AG04450 (cell line): Measurements from ENCODE around the gene ZNF800. TPM values are rescaled to one million over a fixed set of nuclear protein-coding genes. Genes with fewer than 3 reads are reported as not detected.

Source experiments
- CTCF ChIA-PET: fragments of 300-600, 350-600 bp; formaldehyde crosslinking; extraction: SDS; loops from one replicate; lab custom pipeline; 2022; ENCODE audit warnings: antibody characterized with exemption, inconsistent platforms; lab: Charles Lee
- POLR2A ChIA-PET: fragments of 350-600 bp; formaldehyde crosslinking; extraction: SDS; loops from one replicate; lab custom pipeline; 2021; ENCODE audit warnings: antibody characterized with exemption, inconsistent platforms; lab: Yijun Ruan, JAX
- DNase-seq: peaks from one replicate; pipeline ENCODE4 v3.0.0-alpha.2; 2011; ENCODE audit warnings: low read depth, low spot score
- H3K27ac ChIP-seq: one replicate; pipeline ENCODE4 v1.5.1; 2012; ENCODE audit warnings: low read depth, low read length, control low read depth
- H3K27me3 ChIP-seq: one replicate; pipeline ENCODE4 v1.6.0; 2012; ENCODE audit warnings: low read length; ENCODE audit not compliant: control insufficient read depth, insufficient read depth
- H3K4me3 ChIP-seq: 2 replicates; pipeline ENCODE4 v1.5.1; 2011; ENCODE audit warnings: mild to moderate bottlenecking, low read depth, low read length, control low read depth
- H3K9me3 ChIP-seq: 2 replicates; pipeline ENCODE4 v1.5.1; 2012; ENCODE audit warnings: low read length; ENCODE audit not compliant: control insufficient read depth, insufficient read depth
- polyA plus RNA-seq: library from polyadenylated mRNA; depleted of rRNA; stranded (reverse); fragments of >200 nt; gene quantifications from 2 replicates; pipeline ENCODE4 v1.2.3, GENCODE V29; 2011
- TF ChIP-seq, protein P1 (sequence below): IDR thresholded peaks from 2 replicates; pipeline ENCODE4 v1.5.1; 2011; ENCODE audit warnings: low read depth, low read length, control low read depth, inconsistent platforms

The ZNF800 gene
- polyA plus RNA-seq, 1 experiment: 13.1 TPM

DNA sequence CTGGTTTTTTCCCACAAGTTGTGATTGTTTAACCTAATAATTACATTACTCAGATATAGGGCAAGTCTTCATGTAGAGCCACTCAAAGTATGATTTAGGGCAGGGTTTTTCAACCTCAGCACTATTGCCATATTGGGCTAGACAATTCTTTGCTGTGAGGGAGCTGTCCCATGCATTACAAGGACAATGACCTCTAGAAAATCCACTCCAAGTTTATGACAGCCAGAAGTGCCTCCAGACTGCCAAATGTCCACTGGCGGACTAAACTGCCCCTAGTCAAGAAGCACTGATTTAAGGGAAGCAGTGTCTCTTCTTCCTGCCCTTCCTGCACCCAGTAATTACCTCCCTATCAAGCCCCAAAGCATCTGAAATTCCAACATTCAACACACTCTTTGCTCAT is 54.4 kb downstream of the ZNF800 start:
- no peaks in the 10 kb centered on the region for H3K27me3 ChIP-seq
- ChIA-PET CTCF (no interaction called here), POLR2A (no interaction called here)
- H3K4me3 ChIP-seq: no peak overlapping the region
- TF ChIP-seq, protein P1, sequence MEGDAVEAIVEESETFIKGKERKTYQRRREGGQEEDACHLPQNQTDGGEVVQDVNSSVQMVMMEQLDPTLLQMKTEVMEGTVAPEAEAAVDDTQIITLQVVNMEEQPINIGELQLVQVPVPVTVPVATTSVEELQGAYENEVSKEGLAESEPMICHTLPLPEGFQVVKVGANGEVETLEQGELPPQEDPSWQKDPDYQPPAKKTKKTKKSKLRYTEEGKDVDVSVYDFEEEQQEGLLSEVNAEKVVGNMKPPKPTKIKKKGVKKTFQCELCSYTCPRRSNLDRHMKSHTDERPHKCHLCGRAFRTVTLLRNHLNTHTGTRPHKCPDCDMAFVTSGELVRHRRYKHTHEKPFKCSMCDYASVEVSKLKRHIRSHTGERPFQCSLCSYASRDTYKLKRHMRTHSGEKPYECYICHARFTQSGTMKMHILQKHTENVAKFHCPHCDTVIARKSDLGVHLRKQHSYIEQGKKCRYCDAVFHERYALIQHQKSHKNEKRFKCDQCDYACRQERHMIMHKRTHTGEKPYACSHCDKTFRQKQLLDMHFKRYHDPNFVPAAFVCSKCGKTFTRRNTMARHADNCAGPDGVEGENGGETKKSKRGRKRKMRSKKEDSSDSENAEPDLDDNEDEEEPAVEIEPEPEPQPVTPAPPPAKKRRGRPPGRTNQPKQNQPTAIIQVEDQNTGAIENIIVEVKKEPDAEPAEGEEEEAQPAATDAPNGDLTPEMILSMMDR: no peak
- H3K27ac ChIP-seq: no peak overlapping the region
- no peak for DNase-seq
- no peaks in the 10 kb centered on the region for H3K9me3 ChIP-seq

DNA sequence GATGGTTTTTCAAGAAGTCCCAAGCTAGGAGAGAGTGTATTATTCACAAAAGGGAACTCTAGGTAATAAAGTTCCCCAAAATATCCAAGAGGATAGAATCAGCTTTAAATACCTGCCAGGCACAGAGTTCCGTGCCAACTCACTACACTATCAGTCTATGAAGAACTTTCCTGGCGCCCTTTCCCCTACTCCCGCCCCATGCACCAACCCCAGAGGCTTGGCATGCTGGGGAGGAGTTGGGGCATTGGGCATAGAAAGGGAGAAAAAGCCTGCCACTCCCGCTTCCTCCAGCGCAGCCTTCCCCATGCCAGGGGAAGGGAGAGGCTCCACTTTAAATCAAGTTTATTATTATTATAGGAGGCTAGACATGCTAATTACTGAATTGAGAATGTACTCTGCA is 54.9 kb downstream of the ZNF800 start:
- no peaks in the 10 kb centered on the region for H3K27me3 ChIP-seq
- no peaks in the 10 kb centered on the region for H3K9me3 ChIP-seq
- H3K27ac ChIP-seq: no peak overlapping the region
- no peak for DNase-seq
- ChIA-PET POLR2A (no interaction called here), CTCF (interaction anchor here (0.9 kb wide), 1 partner anchor 12 kb away, joined by 3 read pairs; no protein-coding TSS in a partner anchor)
- H3K4me3 ChIP-seq: no peak overlapping the region
- TF ChIP-seq, protein P1: no peak

DNA sequence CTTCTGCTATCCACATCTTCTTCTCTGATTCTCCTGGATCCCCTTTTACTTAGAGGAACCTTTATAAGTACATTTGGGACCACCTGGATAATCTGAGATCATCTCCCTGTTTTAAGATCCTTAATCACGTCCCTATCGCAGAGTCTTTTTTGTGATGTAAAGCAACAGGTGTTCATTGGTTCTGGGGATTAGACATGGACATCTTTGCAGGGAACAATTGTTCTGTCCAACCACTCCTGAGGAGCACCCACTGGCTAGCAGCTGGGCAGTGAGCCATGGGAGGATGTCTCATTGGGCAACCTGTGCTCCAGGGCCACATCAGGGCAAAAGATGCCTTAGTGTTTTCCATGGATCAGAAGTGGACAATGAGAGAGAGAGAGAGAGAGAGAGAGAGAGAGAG is 56.0 kb downstream of the ZNF800 start:
- TF ChIP-seq, protein P1: no peak
- no peak for DNase-seq
- CTCF ChIA-PET: no interaction called here
- Histone ChIP-seq H3K27ac (no peak overlapping the region), H3K27me3 (no peaks in the 10 kb centered on the region), H3K4me3 (no peak overlapping the region), H3K9me3 (no peaks in the 10 kb centered on the region)
- POLR2A ChIA-PET: no interaction called here

DNA sequence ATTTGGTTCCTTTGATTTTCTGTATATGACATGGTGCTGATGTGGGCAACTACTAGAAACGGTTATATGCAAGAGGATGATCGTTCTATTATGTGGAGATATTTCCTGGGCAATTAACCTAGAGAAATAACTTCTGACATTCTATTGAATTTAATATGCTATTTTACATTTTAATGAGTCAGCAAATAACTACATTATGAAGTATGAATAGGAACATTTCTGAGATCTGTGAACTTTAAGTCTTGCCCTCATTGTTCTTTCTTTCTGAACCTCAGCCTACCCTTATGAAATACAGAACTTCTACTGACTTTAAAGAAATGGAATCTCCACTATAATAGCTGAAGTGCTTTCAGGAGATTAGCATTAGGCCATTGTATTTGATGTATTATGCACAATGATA is 59.6 kb downstream of the ZNF800 start:
- Histone ChIP-seq H3K4me3 (no peak overlapping the region), H3K27me3 (no peaks in the 10 kb centered on the region), H3K9me3 (no peaks in the 10 kb centered on the region), H3K27ac (no peak overlapping the region)
- no peak for DNase-seq
- TF ChIP-seq, protein P1: no peak
- ChIA-PET CTCF (no interaction called here), POLR2A (no interaction called here)

DNA sequence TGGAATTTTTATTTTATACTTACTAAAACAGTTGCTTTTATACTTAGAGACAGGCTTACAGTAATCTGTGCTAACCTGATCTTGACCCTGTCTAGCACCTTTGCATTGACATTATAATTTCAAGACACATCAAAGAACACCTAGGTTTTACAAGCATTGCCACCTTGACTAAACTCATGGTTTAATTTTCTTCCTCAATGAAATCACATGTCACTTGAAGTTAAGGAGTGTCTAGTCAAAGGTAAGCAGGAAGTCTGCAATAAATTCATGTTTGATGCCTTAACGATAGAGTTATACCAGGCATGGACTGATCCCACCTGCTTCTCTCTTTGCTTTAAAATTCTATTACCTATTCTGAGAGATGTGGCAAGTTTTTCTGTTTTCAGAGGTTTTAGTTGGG is 62.4 kb downstream of the ZNF800 start:
- TF ChIP-seq, protein P1: no peak
- CTCF ChIA-PET: no interaction called here
- POLR2A ChIA-PET: no interaction called here
- DNase-seq: no peak
- Histone ChIP-seq H3K4me3 (no peak overlapping the region), H3K9me3 (no peaks in the 10 kb centered on the region), H3K27me3 (no peaks in the 10 kb centered on the region), H3K27ac (no peak overlapping the region)
